A673 (cell line): ENCODE data around the gene KRT74. TPM values are rescaled to one million over a fixed set of nuclear protein-coding genes. Genes with fewer than 3 reads are reported as not detected.

ENCODE experiments used
- BruUV-seq: library from RNA; stranded (reverse); fragments of 400-500 nt; replicated peaks from 2 replicates; lab custom pipeline; 2021; lab: Mats Ljungman, UMichigan
- CTCF ChIA-PET: fragments of 300-600 bp; sonication (Branson Sonifier 250); formaldehyde crosslinking; loops from one replicate; lab custom pipeline; 2022; ENCODE audit warnings: antibody characterized with exemption; lab: Charles Lee
- POLR2A ChIA-PET: fragments of 300-600 bp; sonication (Branson Sonifier 250); formaldehyde crosslinking; loops from one replicate; lab custom pipeline; 2022; ENCODE audit warnings: antibody characterized with exemption; ENCODE audit not compliant: low non-redundant PET; lab: Charles Lee
- DNase-seq: peaks from one replicate; pipeline ENCODE4 v3.0.0-alpha.2; 2015; ENCODE audit warnings: low spot score
- H3K27ac ChIP-seq: fragments of 200-600 bp; sonication (generic); 2 replicates; pipeline ENCODE4 v1.5.1; 2016; ENCODE audit warnings: mixed run types, low read depth, mild to moderate bottlenecking, mixed read lengths, antibody characterized with exemption, low read length; ENCODE audit not compliant: poor library complexity, severe bottlenecking
- H3K27me3 ChIP-seq: fragments of 200-600 bp; sonication (generic); replicated peaks from 2 replicates; pipeline ENCODE4 v1.6.1; 2017; ENCODE audit warnings: mixed run types, low read depth, mild to moderate bottlenecking, mixed read lengths, antibody characterized with exemption, low read length; ENCODE audit not compliant: insufficient read depth, poor library complexity
- H3K36me3 ChIP-seq: fragments of 200-600 bp; sonication (generic); 2 replicates; pipeline ENCODE4 v1.6.1; 2016; ENCODE audit warnings: mixed run types, mild to moderate bottlenecking, mixed read lengths, antibody characterized with exemption, low read length; ENCODE audit not compliant: insufficient read depth, poor library complexity, severe bottlenecking
- H3K4me1 ChIP-seq: fragments of 200-600 bp; sonication (generic); 2 replicates; pipeline ENCODE4 v1.6.1; 2017; ENCODE audit warnings: mixed run types, mild to moderate bottlenecking, mixed read lengths, antibody characterized with exemption, low read length; ENCODE audit not compliant: insufficient read depth, poor library complexity, severe bottlenecking
- H3K4me3 ChIP-seq: fragments of 200-600 bp; sonication (generic); 2 replicates; pipeline ENCODE4 v1.5.1; 2016; ENCODE audit warnings: low read depth, mixed run types, mild to moderate bottlenecking, mixed read lengths, low read length; ENCODE audit not compliant: poor library complexity, severe bottlenecking
- H3K9me3 ChIP-seq: fragments of 200-600 bp; sonication (generic); 2 replicates; pipeline ENCODE4 v1.6.1; 2016; ENCODE audit warnings: mixed run types, low read depth, mild to moderate bottlenecking, mixed read lengths, antibody characterized with exemption, low read length; ENCODE audit not compliant: poor library complexity, severe bottlenecking
- CTCF ChIP-seq: fragments of 300-800, 200-600 bp; sonication (generic); conservative IDR thresholded peaks from 2 replicates; pipeline ENCODE4 v1.5.1; 2017; ENCODE audit warnings: low read depth, mild to moderate bottlenecking, antibody characterized with exemption, low read length, moderate library complexity, mixed read lengths
- EZH2 ChIP-seq: fragments of 200-600 bp; sonication (generic); IDR thresholded peaks from 2 replicates; pipeline ENCODE4 v1.6.1; 2017; ENCODE audit warnings: borderline replicate concordance, low read depth, mild to moderate bottlenecking, mixed read lengths, antibody characterized with exemption, low read length; ENCODE audit not compliant: poor library complexity, severe bottlenecking
- intact Hi-C: fragments of 100-400 bp; cut with micrococcal nuclease; formaldehyde crosslinking; loops from one replicate; pipeline ENCODE4 v1.10.0; 2022; ENCODE audit not compliant: unreplicated experiment
- total RNA-seq: library from RNA; stranded (reverse); gene quantifications from 2 replicates; pipeline ENCODE4 v1.2.3, GENCODE V29; 2021

KRT74 gene
- total RNA-seq, 1 experiment from 2014 or later = not detected

- TF ChIP-seq EZH2 (no peak), CTCF (no peak)
- Histone ChIP-seq H3K27ac (no peak overlapping the region), H3K4me1 (peaks cover 14% of the 10 kb centered on the region), H3K9me3 (no peaks in the 10 kb centered on the region), H3K27me3 (no peaks in the 10 kb centered on the region), H3K4me3 (no peak overlapping the region), H3K36me3 (no peaks in the 10 kb centered on the region)
- ChIA-PET POLR2A (no interaction called here), CTCF (no interaction called here)
- intact Hi-C loops = no loop called here
- DNase-seq = no peak
- no TSS peak for BruUV-seq
Observed at GRCh38 chr12:52519387-52519703, 54.3 kb downstream of the KRT74 start.

GRCh38 chr12:52518574-52519386 lies 54.9 kb downstream of the KRT74 start:
- no TSS peak for BruUV-seq
- POLR2A ChIA-PET = no interaction called here

GRCh38 chr12:52517888-52518287 lies 55.8 kb downstream of the KRT74 start:
- intact Hi-C loops = no loop called here
- H3K9me3 ChIP-seq = no peaks in the 10 kb centered on the region
- ChIA-PET POLR2A (no interaction called here), CTCF (no interaction called here)
- H3K27me3 ChIP-seq = no peaks in the 10 kb centered on the region
- no peak overlapping the region for H3K27ac ChIP-seq
- no peak overlapping the region for H3K4me3 ChIP-seq
- no TSS peak for BruUV-seq
- peaks cover 10% of the 10 kb centered on the region for H3K4me1 ChIP-seq
- no peaks in the 10 kb centered on the region for H3K36me3 ChIP-seq
- TF ChIP-seq CTCF (no peak), EZH2 (no peak)
- no peak for DNase-seq

More at GRCh38 chr12:52518574-52519386, 54.9 kb downstream of the KRT74 start:
- Histone ChIP-seq H3K4me3 (no peak overlapping the region), H3K27ac (no peak overlapping the region), H3K9me3 (no peaks in the 10 kb centered on the region), H3K4me1 (peaks cover 14% of the 10 kb centered on the region), H3K36me3 (no peaks in the 10 kb centered on the region), H3K27me3 (no peaks in the 10 kb centered on the region)
- CTCF ChIA-PET = no interaction called here
- intact Hi-C loops = no loop called here
- no peak for DNase-seq
- no peak for TF ChIP-seq EZH2
